22Rv1 (cell line): ENCODE results near the gene BTBD9.

ENCODE experiments used
- ZFX ChIP-seq: fragments of 450-650 bp; IDR thresholded peaks from 2 replicates; pipeline ENCODE4 v1.6.1; 2017; ENCODE audit warnings: antibody characterized with exemption, borderline replicate concordance
- TF ChIP-seq, protein P1 (sequence below): fragments of 450-650 bp; IDR thresholded peaks from 2 replicates; pipeline ENCODE4 v1.5.1; 2017; ENCODE audit warnings: mild to moderate bottlenecking

DNA sequence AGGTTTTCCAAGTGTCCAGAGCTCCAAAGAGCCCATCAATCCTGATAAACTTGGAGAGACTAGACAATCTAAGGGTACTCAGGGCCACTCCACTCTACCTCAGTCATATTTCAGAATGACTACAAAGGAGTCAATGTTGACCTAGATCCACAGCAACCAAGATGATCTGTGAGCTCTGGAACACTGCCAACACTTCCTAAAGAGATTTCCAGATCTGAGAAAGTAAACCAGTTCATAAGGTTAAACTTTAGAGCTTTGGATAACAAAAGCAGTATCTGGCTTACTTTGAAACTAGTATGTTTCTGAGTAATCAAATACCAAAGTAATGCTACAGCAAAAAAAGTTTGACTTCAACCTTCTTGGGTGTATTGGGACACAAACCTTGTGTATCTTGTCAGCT lies 122.7 kb downstream of the BTBD9 start:
- TF ChIP-seq, protein P1, sequence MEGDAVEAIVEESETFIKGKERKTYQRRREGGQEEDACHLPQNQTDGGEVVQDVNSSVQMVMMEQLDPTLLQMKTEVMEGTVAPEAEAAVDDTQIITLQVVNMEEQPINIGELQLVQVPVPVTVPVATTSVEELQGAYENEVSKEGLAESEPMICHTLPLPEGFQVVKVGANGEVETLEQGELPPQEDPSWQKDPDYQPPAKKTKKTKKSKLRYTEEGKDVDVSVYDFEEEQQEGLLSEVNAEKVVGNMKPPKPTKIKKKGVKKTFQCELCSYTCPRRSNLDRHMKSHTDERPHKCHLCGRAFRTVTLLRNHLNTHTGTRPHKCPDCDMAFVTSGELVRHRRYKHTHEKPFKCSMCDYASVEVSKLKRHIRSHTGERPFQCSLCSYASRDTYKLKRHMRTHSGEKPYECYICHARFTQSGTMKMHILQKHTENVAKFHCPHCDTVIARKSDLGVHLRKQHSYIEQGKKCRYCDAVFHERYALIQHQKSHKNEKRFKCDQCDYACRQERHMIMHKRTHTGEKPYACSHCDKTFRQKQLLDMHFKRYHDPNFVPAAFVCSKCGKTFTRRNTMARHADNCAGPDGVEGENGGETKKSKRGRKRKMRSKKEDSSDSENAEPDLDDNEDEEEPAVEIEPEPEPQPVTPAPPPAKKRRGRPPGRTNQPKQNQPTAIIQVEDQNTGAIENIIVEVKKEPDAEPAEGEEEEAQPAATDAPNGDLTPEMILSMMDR, result no peak
- no peak for TF ChIP-seq ZFX
